Measurements from ENCODE around the gene RCAN2. TPM values are rescaled to one million over a fixed set of nuclear protein-coding genes. Genes with fewer than 3 reads are reported as not detected.

The RCAN2 gene
- total and polyA plus RNA-seq, 2 experiments from 2014 or later = 6.0 to 9.3 TPM

DNA sequence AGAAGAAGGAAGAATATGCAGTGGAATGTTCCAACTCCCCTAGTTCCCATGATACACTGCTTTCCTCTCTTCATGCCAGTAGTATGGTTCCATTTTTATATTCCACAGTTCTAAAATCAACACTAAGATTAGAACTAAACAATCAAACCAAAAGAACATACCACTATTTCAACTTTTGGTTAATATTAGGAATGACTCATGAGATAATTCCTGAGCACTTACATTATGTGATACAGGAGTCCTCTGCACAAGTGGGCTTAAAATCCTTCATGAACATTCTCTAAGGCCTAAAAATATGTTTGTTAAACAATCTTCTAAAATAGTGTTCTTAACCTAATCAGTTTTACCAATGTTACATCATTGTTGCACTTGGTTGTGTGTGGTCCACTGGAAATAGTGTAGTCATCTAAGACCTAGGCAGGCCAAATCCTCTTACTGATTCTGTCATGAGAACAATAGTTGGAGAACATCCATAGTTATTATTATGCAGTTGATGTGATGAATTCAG lies 30.3 kb upstream of the RCAN2 start (continued):
- no peak for TF ChIP-seq ZNF462 (CRISPR knock-in tag; IDR thresholded peaks at IDR 0.05)
- TF ChIP-seq EZH2phosphoT487 (IDR thresholded peaks at IDR 0.05; ENCODE audit: unreplicated experiment) = no peak
- no peak for TF ChIP-seq EZH2 (IDR thresholded peaks at IDR 0.05; ENCODE audit: low read depth, unreplicated experiment)
- no peak for TF ChIP-seq CREB1 (CRISPR knock-in tag; IDR thresholded peaks at IDR 0.05; ENCODE audit: low read depth)

GRCh38 chr6:46517202-46517601 lies 26.0 kb upstream of the RCAN2 start:
- Mint-ChIP-seq H3K36me3 (ENCODE audit: low read depth) (no peaks in the 10 kb centered on the region), H3K9me3 (no peaks in the 10 kb centered on the region), H3K4me1 (no peaks in the 10 kb centered on the region), H3K4me3 (no peak overlapping the region), H3K27me3 (ENCODE audit: insufficient read depth, low read depth, poor library complexity) (no peaks in the 10 kb centered on the region), H3K27ac (no peak overlapping the region)
- DNase-seq (ENCODE audit: low spot score) = no peak
- Histone ChIP-seq H3K4me1 (ENCODE audit: insufficient read depth) (no peaks in the 10 kb centered on the region), H3F3A (replicated peaks; ENCODE audit: low read depth) (no peaks in the 10 kb centered on the region), H3K36me3 (ENCODE audit: insufficient read depth) (no peaks in the 10 kb centered on the region), H4K20me1 (replicated peaks; ENCODE audit: insufficient read depth) (no peaks in the 10 kb centered on the region), H3K9me2 (ENCODE audit: insufficient read depth) (no peaks in the 10 kb centered on the region), H3K4me3 (no peak overlapping the region), H2AFZ (no peak overlapping the region), H3K4me2 (no peak overlapping the region), H3K27me3 (ENCODE audit: insufficient read depth) (no peaks in the 10 kb centered on the region), H3K27ac (ENCODE audit: low read depth) (no peak overlapping the region), H3K79me2 (replicated peaks; ENCODE audit: insufficient read depth) (no peaks in the 10 kb centered on the region)
- ATAC-seq = no peak
- no peak for TF ChIP-seq EZH2 (IDR thresholded peaks at IDR 0.05; ENCODE audit: low read depth, unreplicated experiment)
- TF ChIP-seq ZNF331 (CRISPR knock-in tag; IDR thresholded peaks at IDR 0.05; ENCODE audit: low read depth) = no peak
- TF ChIP-seq ZNF462 (CRISPR knock-in tag; IDR thresholded peaks at IDR 0.05) = no peak
- TF ChIP-seq CREB1 (CRISPR knock-in tag; IDR thresholded peaks at IDR 0.05; ENCODE audit: low read depth) = no peak
- TF ChIP-seq CTCF (conservative IDR thresholded peaks at IDR 0.05; ENCODE audit: low read depth in 2 of 2) = no peak
- no peak for TF ChIP-seq NANOG (IDR thresholded peaks at IDR 0.05; ENCODE audit: borderline replicate concordance)
- TF ChIP-seq POLR2AphosphoS5 (IDR thresholded peaks at IDR 0.05; ENCODE audit: low read depth) = no peak
